Brain microvascular endothelial cell (primary cell): ENCODE measurements around the gene GRK1.

ENCODE experiments used
- DNase-seq: peaks from one replicate; pipeline ENCODE4 v3.0.0-alpha.2; 2020
- H3K27ac ChIP-seq: fragments of 250-450 bp; sonication (Bioruptor Pico); 2 replicates; pipeline ENCODE4 v1.5.1; 2020; ENCODE audit warnings: mild to moderate bottlenecking, moderate library complexity
- H3K27me3 ChIP-seq: fragments of 250-450 bp; sonication (Bioruptor Pico); replicated peaks from 2 replicates; pipeline ENCODE4 v1.5.1; 2020; ENCODE audit warnings: mild to moderate bottlenecking
- H3K36me3 ChIP-seq: fragments of 250-450 bp; sonication (Bioruptor Pico); replicated peaks from 2 replicates; pipeline ENCODE4 v1.5.1; 2020; ENCODE audit warnings: mild to moderate bottlenecking
- H3K4me3 ChIP-seq: 2 replicates; pipeline ENCODE4 v1.5.1; 2011; ENCODE audit warnings: low read depth, mild to moderate bottlenecking, control low read depth, low read length, moderate library complexity
- CTCF ChIP-seq: IDR thresholded peaks from 2 replicates; pipeline ENCODE4 v1.5.1; 2011; ENCODE audit warnings: low read depth, mild to moderate bottlenecking, moderate library complexity, low read length, control low read depth, inconsistent platforms; ENCODE audit errors: missing control alignments
- in situ Hi-C: cut with HindIII; loops from 2 replicates; pipeline ENCODE4 v1.10.0; 2017; ENCODE audit warnings: low sequenced_read_pairs, low pct_ligation_motif_present

Gene GRK1

GRCh38 chr13:113735194-113735593, 68.2 kb downstream of the GRK1 start:
- Histone ChIP-seq H3K27ac (no peak overlapping the region), H3K4me3 (no peak overlapping the region), H3K27me3 (peaks cover 12% of the 10 kb centered on the region), H3K36me3 (no peaks in the 10 kb centered on the region)
- no peak for TF ChIP-seq CTCF
- DNase-seq = no peak
- in situ Hi-C loops = no loop called here

- TF ChIP-seq CTCF = no peak
- Histone ChIP-seq H3K4me3 (no peak overlapping the region), H3K27ac (no peak overlapping the region), H3K36me3 (no peaks in the 10 kb centered on the region), H3K27me3 (peaks cover 6% of the 10 kb centered on the region)
- no peak for DNase-seq
- in situ Hi-C loops = no loop called here
Measured at GRCh38 chr13:113735750-113736149, 68.7 kb downstream of the GRK1 start.

- H3K36me3 ChIP-seq = no peaks in the 10 kb centered on the region
- in situ Hi-C loops = no loop called here
- no peak for TF ChIP-seq CTCF
- H3K27me3 ChIP-seq = peaks cover 2% of the 10 kb centered on the region
- DNase-seq = no peak
- H3K27ac ChIP-seq = no peak overlapping the region
- H3K4me3 ChIP-seq = no peak overlapping the region
Measured at GRCh38 chr13:113736258-113736731, 69.3 kb downstream of the GRK1 start.

- Histone ChIP-seq H3K27me3 (peaks cover 2% of the 10 kb centered on the region), H3K4me3 (no peak overlapping the region), H3K36me3 (no peaks in the 10 kb centered on the region), H3K27ac (no peak overlapping the region)
- no peak for DNase-seq
- in situ Hi-C loops = no loop called here
- TF ChIP-seq CTCF = no peak
Measured at GRCh38 chr13:113737803-113738202, 70.8 kb downstream of the GRK1 start.

- H3K4me3 ChIP-seq = no peak overlapping the region
Measured at GRCh38 chr13:113739527-113740285, 72.7 kb downstream of the GRK1 start.

More at GRCh38 chr13:113739527-113740285, 72.7 kb downstream of the GRK1 start:
- Histone ChIP-seq H3K36me3 (no peaks in the 10 kb centered on the region), H3K27ac (no peak overlapping the region), H3K27me3 (peaks cover 2% of the 10 kb centered on the region)
- in situ Hi-C loops = no loop called here
- DNase-seq = no peak
- no peak for TF ChIP-seq CTCF
